CD4-positive, alpha-beta T cell treated with Interleukin-15 for 4 hours (primary cell): Measurements from ENCODE around the gene NEO1.

Experiments used
- DNase-seq: peaks from one replicate; pipeline ENCODE4 v3.0.0-alpha.2; 2020; ENCODE audit warnings: low spot score

NEO1 gene

DNA sequence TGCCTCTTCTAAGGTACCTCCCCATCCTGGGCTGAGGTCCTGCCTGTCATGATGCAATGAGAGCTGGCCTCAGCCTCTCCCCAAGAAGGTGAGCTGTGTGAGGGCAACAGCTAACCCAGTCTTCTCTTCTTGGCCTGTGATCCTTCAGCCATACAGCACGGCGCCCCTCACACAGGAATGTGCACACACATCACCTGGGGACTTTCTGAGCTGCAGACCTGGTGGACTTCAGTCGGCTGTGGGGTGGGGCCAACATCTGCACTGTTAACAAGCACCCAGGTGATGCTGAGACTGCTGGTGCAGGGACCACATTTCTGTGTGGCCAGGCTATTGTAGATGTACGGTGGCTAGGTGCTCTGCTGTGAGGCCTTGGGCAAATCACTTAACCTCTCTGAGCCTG, 302.0 kb downstream of the NEO1 start:
- DNase-seq = no peak
